Stimulated activated naive CD4-positive, alpha-beta T cell (primary cell): ENCODE data around the gene PDE6A.

Experiments
- DNase-seq, 6 experiments: peaks; one replicate each; lab custom pipeline; 2025; lab: John Stamatoyannopoulos, UW

PDE6A gene

DNA sequence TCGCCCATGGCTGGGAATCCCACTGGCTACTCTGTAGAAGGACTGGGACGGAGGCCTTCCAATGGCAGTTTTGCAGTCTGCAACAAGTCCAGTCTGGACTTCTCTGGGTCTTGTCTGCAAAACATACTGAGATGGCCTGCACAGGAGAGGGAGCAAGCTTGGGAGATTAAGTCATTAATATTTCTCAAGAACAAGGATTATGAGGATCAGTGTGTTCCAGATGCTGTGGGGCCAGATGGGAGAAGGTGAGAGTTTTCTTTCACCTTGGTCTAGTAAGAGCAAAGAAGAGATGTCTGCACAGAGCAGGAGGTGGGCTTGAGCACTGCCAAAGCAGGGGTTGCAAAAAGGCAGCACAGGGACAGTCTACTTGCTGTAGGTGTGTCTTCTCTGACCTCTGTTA, at the start of gene PDE6A:
Gene PDE6A (minus strand): TSS at position 128 of the 400 bp plus-strand sequence. CDS start 120 bp downstream, at position 8.
- DNase-seq: no peak

DNA sequence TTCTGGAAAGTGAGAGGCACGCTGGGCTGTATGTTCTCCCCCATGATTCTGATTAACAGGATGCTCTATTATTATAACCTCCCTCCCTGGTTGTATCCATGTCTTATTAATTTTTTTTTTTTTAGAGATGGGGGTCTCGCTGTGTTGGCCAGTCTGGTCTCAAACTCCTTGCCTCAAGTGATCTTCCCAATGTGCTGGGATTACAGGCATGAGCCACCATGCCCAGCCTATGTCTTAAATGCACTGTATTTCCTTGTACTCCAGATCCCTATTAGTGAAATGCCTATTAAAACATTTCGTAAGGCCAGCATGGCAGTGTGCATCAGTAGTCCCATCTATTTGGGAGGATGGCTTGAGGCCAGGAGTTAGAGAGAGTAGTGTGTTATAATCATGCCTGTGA, 48.9 kb upstream of the PDE6A start:
- no peak for DNase-seq

DNA sequence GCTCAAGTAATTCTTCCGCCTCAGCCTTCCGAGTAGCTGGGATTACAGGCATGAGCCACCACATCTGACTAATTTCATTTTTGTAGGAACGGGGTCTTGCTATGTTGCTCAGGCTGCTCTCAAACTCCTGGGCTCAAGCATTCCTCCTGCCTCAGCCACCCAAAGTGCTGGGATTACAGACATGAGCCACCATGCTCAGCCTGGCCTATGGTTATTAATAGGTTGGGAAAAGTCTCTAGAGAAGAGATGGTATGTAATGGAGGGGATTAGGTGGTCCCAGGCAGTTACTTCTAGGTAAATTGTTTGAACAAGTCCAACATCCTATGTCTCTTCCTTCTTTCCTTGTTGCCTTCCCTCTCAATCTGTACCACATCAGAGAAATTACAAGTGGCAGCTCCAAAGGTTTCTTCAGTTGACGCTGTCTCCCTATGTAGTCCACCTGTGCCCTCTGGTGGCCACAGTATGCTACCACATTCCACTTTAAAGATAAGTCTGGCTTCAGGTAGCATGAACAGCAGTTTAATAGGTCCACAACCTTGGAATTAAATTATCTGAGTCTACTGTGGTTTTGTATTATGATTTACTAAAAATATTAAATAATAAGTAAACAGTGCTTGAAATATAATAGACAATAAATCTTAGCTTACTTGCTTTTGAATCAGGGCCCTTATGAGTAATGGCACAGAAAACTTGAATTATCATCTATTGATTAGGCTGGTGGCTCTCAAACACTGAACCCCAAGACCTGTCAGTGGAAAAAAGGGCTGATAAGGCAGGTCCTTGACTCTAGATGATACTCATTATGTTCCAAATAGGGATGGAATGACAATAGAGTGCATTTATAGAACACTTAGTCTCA, 46.2 kb upstream of the PDE6A start:
- DNase-seq: peak; percentile 11 to 63 (median 49)

GRCh38 chr5:149988126-149988525, 43.5 kb upstream of the PDE6A start:
- no peak for DNase-seq

DNA sequence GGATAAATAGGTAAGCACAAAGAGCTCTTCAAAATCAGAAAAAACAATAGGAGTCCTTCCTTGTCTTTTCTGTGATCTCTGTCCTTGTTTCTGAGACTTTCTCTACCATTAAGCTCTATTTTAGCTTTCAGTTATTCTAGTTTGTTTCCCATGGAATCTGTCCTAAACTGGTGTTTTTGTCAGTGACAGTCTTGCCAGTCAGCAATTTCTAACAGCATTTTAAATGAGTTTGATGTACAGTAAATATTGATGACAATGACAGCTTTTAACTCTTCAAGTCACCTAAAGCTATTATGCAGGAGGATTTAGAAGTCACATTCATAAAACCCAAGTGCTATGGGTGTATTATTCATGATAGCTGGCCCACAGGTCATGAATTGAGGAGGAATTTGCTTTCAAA, 37.9 kb upstream of the PDE6A start:
- DNase-seq: no peak

- DNase-seq: no peak
These were observed 36.6 kb upstream of the PDE6A start for GRCh38 chr5:149981206-149981605.

- DNase-seq: no peak
These were observed 35.3 kb upstream of the PDE6A start for GRCh38 chr5:149979896-149980295.

DNA sequence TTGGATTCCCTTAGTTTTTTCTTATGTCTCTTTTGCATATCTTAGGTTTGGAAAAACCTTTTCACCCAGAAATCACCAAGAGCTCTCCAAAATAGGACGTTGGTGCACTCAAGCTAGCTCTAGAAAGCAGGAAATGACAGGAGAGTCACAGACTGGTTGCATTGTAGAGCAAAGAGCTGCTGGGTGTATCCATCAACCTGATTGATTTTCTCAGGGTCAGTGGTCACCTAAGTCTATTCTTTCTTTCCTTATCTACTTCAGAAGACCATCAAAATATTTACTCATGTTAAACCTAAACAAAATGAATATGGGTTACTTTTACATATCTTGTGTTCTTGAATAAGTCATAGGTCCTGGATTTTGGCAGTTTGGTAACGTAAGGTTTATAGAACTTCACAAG, 30.8 kb upstream of the PDE6A start:
- no peak for DNase-seq

GRCh38 chr5:149969181-149969930, 24.8 kb upstream of the PDE6A start:
- no peak for DNase-seq

DNA sequence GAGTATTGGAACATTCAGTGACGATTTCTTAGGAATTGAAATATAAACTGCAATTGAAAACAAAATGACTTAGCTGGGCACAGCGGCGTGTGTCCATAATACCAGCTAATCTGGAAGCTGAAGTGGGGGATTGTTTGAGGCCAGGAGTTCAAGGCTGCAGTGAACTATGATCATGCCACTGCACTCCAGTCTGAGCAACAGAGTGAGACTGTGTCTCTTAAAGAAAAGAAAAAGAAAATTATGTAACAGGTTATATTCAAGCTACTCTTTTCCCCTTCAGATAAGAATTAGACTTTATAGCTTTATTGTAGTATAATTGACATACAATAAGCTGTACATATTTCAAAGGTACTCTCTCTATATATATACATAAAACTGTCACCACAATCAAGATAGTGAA, 22.4 kb upstream of the PDE6A start:
- DNase-seq: no peak

DNA sequence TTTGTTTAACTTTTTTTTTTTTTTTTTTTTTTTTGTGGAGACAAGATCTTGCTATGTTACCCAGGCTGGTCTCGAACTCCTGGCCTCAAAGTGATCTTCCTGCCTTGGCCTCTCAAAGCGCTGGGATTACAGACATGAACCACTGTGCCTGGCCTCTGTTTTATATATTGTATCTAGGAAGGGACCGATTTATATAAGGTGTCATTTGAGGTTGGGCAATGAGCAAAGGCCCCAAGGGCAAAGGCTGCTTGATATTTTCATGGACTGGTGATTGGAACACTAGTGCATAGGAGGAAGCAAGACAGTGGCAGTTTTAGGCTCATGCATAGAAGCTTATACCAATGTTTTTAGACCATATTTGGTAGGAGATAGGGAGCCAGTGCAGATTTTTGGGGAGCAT, 19.1 kb upstream of the PDE6A start:
- DNase-seq: no peak

GRCh38 chr5:149962601-149963300, 18.2 kb upstream of the PDE6A start:
- DNase-seq: no peak

GRCh38 chr5:149961957-149962409, 17.4 kb upstream of the PDE6A start:
- peak in 3 of 6 experiments; percentile 7 to 14 (median 11) for DNase-seq

GRCh38 chr5:149961186-149961685, 16.6 kb upstream of the PDE6A start:
- DNase-seq: peak in 1 of 6 experiments; percentile 14

DNA sequence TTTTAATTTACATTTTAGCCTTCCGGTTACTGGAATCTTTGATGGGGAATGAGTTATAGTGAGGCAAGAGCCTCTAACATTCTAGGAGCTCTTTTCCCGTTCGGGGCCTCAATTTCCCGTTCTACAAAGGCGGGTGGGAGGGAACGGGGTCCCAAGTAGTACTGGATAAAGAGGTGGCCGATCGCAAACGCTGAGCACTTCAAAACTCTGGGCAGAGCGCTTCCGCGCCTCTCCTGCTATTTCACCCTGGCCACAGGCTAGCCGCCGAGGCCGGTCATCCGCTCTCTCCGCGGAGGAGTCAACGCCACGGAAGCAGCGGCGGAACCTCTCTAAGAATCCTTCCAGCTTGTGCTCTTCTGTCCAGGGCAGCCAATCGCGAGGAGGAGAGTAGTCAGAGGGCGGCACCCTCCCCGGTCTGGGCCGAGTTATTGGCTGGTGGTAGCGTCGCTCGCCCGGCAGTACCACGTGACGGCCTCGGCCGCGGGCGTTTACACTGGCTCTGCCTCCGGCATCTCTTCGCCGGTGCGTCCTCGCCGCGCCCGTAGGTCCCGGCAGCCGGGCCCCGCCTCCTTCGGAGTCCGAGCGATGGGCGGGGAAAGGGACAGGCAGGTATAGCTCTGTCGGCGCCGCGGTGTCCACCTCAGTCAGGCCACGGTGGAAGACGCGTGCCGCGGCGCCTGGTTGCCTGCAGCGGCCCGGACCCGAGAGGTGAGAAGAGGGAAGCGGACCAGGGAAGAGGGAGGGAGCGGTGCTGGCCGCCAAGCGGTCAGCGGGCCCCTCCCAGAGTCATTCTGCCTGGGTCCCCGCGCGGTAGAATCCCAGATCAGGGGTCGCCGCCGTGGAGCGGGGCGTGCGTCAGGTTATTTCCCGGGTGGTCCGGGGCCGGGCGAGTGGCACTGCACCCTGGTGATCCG, 15.9 kb upstream of the PDE6A start, which contains the start of gene SLC26A2:
Gene SLC26A2 (plus strand): TSS at position 487 of the 914 bp plus-strand sequence. CDS start 16,895 bp downstream, outside the sequence.
- DNase-seq: peak; percentile 86 to 94 (median 88)

- DNase-seq: peak in 3 of 6 experiments; percentile 17 to 32 (median 24)
These were observed 15.0 kb upstream of the PDE6A start for GRCh38 chr5:149959406-149960236.

GRCh38 chr5:149957855-149958254, 13.3 kb upstream of the PDE6A start:
- DNase-seq: no peak

DNA sequence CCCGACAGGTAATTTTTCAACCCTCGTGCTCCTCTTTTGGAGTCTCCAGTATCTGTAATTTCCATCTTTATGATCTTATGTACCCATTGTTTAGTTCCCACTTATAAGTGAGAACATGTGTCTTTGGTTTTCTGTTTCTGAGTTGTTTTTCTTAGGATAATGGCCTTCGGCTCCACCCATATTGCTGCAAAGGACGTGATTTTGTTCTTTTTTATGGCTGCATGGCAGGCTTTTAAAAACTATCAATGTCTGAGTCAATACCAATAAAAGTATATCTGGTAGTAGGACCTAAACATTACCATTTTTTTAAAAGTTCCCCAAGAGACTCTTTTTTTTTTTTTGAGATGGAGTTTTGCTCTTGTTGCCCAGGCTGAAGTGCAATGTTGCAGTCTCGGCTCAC, 12.1 kb upstream of the PDE6A start:
- no peak for DNase-seq

GRCh38 chr5:149954798-149955197, 10.2 kb upstream of the PDE6A start:
- no peak for DNase-seq
